GM23338 (cell line): ENCODE results near the gene MMP24OS.

Source experiments
- CREB1 ChIP-seq: fragments of 250-450 bp; sonication (Bioruptor Pico); IDR thresholded peaks from 2 replicates; pipeline ENCODE4 v1.5.0; 2020; ENCODE audit warnings: low read depth, mild to moderate bottlenecking, moderate library complexity
- ETS1 ChIP-seq: IDR thresholded peaks from 2 replicates; pipeline ENCODE4 v1.6.1; 2016; ENCODE audit warnings: antibody characterized with exemption
- EZH2 ChIP-seq: fragments of 200-600 bp; sonication (generic); IDR thresholded peaks from one replicate; pipeline ENCODE4 v1.8.0; 2017; ENCODE audit warnings: antibody characterized with exemption, mild to moderate bottlenecking, low read depth; ENCODE audit not compliant: unreplicated experiment
- EZH2phosphoT487 ChIP-seq: fragments of 200-600 bp; sonication (generic); IDR thresholded peaks from one replicate; pipeline ENCODE4 v1.8.1; 2018; ENCODE audit warnings: antibody characterized with exemption; ENCODE audit not compliant: unreplicated experiment
- JUNB ChIP-seq: IDR thresholded peaks from one replicate; pipeline ENCODE4 v1.6.1; 2016; ENCODE audit warnings: antibody characterized with exemption; ENCODE audit not compliant: unreplicated experiment
- POLR2AphosphoS5 ChIP-seq: IDR thresholded peaks from 2 replicates; pipeline ENCODE4 v1.6.1; 2016; ENCODE audit warnings: antibody characterized with exemption, low read depth
- REST ChIP-seq: IDR thresholded peaks from one replicate; pipeline ENCODE4 v1.6.1; 2018; ENCODE audit warnings: antibody characterized with exemption; ENCODE audit not compliant: unreplicated experiment
- ZNF114 ChIP-seq: fragments of 250-450 bp; sonication (Bioruptor Pico); IDR thresholded peaks from 2 replicates; pipeline ENCODE4 v1.5.0; 2020; ENCODE audit warnings: mild to moderate bottlenecking, moderate library complexity
- ZNF331 ChIP-seq: fragments of 250-450 bp; sonication (Bioruptor Pico); IDR thresholded peaks from 2 replicates; pipeline ENCODE4 v1.5.0; 2020; ENCODE audit warnings: low read depth, mild to moderate bottlenecking, moderate library complexity
- TF ChIP-seq, protein P1 (sequence below), 2 experiments: fragments of 200-600 bp in 1 of 2; sonication (generic) in 1 of 2; conservative IDR thresholded peaks; 2 replicates each; pipeline versions ENCODE4 v1.5.1 to v1.6.1; 2016 to 2017; ENCODE audit warnings: antibody characterized with exemption in 2 of 2, low read depth in 2 of 2, mild to moderate bottlenecking in 2 of 2, moderate library complexity in 1 of 2

DNA sequence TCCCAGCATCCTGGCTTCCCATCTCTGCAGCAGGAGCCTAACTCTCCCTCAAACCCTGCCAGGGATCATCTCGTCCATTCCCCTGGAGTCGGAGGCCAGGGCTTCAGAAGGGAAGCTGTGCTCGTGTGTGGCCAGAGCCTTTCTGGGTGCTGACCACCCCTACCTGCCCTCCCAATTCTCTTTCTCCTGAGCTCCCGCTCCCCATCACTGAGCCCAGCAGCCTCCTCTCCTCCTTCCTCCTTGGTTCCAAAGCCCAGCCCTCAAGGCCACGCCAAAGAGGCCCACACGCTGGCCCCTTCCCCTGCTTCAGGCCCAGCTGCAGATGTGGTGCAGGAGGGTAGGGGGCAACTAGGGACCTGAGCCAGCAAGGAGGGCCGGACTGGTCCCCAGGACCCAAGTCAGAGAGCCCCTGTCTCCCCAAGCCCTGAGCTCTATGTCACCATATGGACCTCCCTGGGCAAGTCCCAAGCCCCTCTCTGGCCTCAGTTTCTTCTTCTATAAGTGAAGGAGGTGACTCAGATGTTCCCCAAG, 13.0 kb upstream of the MMP24OS start:
- TF ChIP-seq, protein P1, sequence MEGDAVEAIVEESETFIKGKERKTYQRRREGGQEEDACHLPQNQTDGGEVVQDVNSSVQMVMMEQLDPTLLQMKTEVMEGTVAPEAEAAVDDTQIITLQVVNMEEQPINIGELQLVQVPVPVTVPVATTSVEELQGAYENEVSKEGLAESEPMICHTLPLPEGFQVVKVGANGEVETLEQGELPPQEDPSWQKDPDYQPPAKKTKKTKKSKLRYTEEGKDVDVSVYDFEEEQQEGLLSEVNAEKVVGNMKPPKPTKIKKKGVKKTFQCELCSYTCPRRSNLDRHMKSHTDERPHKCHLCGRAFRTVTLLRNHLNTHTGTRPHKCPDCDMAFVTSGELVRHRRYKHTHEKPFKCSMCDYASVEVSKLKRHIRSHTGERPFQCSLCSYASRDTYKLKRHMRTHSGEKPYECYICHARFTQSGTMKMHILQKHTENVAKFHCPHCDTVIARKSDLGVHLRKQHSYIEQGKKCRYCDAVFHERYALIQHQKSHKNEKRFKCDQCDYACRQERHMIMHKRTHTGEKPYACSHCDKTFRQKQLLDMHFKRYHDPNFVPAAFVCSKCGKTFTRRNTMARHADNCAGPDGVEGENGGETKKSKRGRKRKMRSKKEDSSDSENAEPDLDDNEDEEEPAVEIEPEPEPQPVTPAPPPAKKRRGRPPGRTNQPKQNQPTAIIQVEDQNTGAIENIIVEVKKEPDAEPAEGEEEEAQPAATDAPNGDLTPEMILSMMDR (conservative IDR thresholded peaks at IDR 0.05; ENCODE audit: low read depth in 2 of 2), result no peak
- TF ChIP-seq POLR2AphosphoS5 (no peak), JUNB (no peak), ZNF331 (CRISPR knock-in tag) (no peak), REST (no peak), EZH2 (no peak), CREB1 (CRISPR knock-in tag) (no peak), EZH2phosphoT487 (no peak), ETS1 (no peak), ZNF114 (CRISPR knock-in tag) (no peak)
